22Rv1 (cell line): Measurements from ENCODE around the gene PAGE2.

Source experiments
- ZFX ChIP-seq: fragments of 450-650 bp; IDR thresholded peaks from 2 replicates; pipeline ENCODE4 v1.6.1; 2017; ENCODE audit warnings: antibody characterized with exemption, borderline replicate concordance
- TF ChIP-seq, protein P1 (sequence below): fragments of 450-650 bp; IDR thresholded peaks from 2 replicates; pipeline ENCODE4 v1.5.1; 2017; ENCODE audit warnings: mild to moderate bottlenecking

DNA sequence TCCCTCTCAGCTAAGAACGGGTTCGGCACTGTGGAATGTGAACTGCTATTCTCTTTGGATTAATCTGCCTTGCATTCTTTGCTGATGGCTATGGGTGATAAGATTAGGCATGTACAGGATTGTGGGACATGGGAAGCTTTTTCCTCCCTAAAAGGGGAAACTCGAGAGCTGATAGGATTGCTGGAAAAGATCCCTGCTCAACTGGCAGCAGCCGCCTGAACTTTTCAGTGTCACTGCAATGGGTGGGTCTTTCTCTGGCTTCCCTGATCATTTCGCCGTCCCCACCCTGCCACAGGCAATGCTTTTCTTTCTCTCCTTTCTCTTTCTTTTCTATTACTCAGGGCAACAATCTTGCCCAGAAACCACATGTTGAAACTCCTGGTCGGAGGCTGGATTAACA lies 20.5 kb downstream of the PAGE2 start:
- TF ChIP-seq, protein P1, sequence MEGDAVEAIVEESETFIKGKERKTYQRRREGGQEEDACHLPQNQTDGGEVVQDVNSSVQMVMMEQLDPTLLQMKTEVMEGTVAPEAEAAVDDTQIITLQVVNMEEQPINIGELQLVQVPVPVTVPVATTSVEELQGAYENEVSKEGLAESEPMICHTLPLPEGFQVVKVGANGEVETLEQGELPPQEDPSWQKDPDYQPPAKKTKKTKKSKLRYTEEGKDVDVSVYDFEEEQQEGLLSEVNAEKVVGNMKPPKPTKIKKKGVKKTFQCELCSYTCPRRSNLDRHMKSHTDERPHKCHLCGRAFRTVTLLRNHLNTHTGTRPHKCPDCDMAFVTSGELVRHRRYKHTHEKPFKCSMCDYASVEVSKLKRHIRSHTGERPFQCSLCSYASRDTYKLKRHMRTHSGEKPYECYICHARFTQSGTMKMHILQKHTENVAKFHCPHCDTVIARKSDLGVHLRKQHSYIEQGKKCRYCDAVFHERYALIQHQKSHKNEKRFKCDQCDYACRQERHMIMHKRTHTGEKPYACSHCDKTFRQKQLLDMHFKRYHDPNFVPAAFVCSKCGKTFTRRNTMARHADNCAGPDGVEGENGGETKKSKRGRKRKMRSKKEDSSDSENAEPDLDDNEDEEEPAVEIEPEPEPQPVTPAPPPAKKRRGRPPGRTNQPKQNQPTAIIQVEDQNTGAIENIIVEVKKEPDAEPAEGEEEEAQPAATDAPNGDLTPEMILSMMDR = no peak
- TF ChIP-seq ZFX = no peak
